Stimulated activated CD4-positive, alpha-beta T cell treated with anti-CD3 and anti-CD28 coated beads, Interleukin-15, amount 100 ng/mL, for 1 hour (primary cell): ENCODE measurements around the gene HES7.
A peak's percentile ranks its signal among the peaks of the same experiment; 100 is the strongest.

Experiments
- DNase-seq, 2 donors: peaks; one replicate each; pipeline ENCODE4 v3.0.0-alpha.2; 2020; ENCODE audit warnings: low read depth in 1 of 2, low spot score in 1 of 2

The HES7 gene

DNA sequence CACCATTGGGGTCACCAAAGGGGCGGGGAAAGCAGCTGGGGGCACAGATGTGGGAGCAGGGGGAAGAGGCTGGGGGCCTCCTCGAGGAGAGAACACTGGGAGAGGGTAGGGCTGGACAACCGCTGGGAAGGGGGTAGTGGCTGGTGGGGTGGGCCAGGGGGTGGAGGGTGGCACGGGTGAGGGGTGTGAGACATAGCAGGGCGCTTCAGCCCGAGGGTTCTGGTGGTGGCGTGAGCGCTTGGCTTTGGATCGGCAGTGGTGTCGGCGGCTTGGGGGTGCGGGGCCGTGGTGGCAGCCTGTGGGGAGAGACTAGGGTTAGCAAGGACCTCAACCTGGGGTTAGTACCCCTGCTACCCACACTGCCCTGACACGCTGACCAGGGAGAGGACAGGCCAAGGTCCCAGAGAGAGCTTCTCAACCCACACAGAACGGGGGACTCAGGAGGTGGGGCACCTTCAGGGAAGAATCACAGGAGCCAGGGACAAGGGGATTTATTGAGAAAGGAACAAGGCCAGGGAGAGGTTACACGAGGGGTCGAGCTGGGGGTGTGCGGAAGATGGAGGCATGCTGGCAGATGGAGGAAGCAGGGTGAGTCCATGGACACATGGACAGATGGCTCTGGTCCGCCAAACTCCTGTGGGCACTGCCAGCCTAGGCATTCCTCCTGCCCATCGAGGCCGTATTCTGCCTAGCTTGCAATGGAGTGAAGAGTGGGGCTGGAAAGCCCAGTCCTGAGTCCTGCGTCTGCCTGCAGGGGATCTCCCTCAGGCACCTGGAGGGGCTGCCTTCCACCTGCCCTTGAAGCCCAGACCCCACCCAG lies 19.9 kb upstream of the HES7 start:
- DNase-seq = no peak

- DNase-seq = no peak
Measured at GRCh38 chr17:8142887-8143580, 19.1 kb upstream of the HES7 start.

DNA sequence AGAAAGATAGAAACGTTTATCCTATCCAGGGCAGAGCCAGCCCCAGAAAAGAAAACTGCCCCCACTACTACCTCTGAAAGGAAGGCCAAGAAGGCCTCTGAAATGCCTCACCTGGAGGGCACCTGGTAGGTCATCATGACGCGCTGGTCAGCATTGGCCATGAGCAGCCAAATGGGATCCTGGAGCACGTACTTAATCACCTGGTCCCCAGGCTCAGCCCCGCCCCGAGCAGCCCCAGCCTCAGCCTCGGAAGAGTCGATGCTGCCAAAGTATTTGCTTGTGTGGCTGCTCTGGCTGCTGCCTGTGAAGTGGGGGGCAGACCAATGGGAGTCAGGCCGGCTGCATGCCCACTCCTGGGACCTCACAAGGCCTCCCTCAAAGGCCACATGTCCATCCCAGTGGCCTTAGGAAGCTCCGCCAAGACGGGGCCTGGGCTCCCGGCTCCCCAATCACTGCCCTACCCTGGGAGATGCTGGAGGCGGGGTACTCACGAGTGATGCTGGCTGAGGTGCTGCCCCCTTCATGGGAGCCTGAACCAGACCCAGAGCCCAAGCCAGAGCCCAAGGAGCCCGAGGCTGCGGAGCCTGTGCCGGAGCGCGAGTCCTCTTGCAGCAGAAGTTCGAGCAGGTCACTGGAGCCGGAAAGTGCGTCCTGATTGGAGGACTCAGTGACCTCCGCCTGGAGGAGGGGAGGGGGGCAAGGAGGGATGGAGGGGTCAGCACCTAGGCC lies 18.4 kb upstream of the HES7 start:
- DNase-seq = no peak

GRCh38 chr17:8141741-8142140 lies 17.8 kb upstream of the HES7 start:
- no peak for DNase-seq

DNA sequence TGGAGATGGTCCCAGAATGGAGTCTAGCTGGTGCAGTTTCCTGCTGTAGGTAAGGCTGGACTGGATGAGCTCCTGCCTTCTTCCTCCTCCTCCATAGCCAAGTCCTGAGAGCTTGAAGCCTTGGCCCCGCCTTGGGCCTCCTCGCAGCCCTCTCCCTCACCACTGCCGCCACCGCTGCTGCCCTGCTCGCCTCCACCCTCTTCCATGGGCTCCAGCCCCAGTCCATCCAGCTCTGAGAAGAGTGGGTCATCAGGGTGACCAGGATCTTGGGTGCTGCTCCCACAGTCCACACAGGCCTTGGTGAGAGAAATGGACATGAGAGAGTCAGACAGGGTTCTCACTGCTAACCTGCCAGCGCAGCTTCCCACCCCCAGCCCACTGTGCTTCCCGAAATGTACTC lies 17.1 kb upstream of the HES7 start:
- no peak for DNase-seq

DNA sequence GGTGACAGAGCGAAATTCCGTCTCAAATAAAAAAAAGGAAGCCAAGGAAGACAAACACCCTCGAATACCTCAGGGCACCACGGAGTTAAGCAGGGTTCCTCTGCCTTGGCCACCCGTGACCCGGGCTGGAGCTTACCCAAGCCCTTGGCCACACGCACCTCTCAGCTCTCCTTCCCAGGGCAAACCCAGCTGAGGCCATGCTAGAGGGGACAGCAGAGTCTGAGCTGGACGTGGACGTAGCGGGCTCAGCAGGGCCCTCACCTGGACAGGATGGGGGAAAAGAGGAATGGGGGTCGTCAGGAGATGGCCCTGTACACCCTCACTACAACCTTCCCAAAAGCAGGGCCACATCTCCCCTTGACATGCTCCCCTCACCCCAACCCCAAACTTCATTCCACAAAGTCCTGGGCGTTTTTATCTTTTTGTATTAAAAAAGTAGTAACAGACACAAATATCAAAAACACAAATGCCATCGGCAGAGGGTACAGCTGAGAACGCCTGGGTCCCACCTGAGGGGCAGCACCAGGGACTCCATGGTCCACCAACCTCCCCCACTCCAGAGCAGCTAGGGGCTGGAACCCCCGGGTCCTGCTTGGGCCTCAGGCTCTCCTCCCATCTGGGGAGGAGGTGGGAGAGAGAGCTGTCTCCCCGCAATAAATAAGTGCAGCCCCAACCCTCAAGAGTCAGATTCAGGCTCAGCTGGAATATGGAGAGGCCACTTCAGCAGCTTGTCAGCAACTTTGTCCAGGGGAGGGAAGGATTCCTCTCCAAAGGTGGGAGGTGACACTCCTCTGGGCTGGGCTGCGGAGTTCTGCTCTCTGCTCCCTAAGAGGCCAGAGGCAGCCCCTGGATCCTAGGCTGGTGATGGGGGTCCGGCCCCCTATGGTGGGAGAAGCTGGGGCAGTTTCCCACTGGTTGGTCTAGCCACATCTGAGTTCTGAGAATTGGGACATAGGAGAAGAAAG lies 16.4 kb upstream of the HES7 start:
- DNase-seq = no peak

DNA sequence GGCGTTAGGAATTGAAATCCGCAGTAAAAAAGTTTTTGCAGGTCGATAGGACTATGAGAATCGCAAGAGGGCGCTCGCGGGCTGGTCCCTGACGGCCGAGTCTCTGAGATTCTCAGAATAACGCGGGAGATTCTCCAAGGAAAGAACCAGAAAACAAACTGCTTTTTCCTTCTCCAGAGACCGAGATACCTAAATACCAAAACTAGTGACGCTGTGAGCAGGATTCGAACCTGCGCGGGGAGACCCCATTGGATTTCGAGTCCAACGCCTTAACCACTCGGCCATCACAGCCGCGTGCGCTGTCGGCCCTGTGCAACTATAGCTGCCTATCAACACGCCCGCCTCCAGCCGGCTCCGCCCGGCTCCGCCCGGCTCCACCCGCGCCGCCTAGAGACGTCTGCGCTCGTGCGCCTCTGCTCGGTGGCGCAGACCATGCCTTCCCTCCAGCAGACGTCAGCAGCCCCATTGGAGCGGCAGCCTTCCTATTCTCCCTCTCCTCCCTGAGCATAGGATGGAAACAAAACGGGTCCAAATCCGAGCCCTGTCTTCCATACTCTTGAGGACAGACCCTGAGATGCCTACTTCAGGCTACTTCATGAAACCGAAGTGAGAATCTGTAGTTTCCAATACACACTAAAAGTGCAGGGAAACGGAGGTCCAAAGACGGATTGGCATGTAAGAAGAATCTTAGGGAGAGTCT lies 14.9 kb upstream of the HES7 start:
- peak; percentile 95 to 98 for DNase-seq

DNA sequence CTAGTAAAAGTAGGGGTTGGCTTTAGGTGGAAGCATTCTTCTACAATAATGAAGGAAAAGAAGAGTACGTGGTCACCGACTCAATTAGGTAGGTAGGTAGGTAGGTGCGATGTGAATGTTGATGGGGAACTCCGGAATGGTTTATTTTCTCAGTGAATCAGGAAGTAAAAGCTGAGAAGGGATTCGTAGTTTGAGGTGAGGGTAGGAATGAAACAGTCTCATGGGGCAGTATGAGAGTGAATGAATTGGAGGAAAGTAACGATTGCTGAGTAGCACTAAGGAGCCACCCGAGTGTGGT lies 14.4 kb upstream of the HES7 start:
- DNase-seq = no peak

DNA sequence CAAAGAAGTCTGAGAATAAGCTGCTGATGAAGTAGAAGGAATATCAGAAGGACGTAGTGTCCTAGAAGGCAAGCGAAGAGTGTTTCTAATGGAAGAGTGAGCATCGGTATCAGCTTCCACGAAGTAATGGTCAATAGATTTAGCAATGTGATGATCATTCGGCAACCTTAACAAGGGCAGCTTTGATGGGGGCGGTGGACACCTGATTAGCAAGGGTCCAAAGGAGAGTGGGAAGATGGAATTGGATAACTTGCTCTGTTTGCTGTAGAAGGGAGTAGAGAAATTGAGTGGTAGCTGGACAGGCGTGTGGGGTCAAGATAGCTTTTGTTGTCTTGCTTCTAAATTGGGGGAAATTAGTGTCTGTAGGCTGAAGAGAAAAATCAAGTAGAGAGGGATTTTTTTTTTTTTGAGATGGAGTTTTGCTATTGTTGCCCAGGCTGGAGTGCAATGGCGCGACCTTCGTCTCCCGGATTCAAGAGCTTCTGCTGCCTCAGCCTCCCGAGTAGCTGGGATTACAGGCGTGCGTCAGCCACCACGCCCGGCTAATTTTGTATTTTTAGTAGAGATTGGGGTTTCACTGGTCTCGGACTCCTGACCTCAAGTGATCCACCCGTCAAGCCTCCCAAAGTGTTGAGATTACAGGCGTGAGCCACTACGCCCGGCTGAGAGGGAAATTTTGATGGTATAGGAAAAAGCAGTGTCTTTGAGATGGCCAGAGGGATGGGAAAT lies 13.9 kb upstream of the HES7 start:
- DNase-seq = no peak

- DNase-seq = no peak
Measured at GRCh38 chr17:8133941-8134340, 10.0 kb upstream of the HES7 start.

GRCh38 chr17:8133399-8133798 lies 9.5 kb upstream of the HES7 start:
- DNase-seq = no peak

DNA sequence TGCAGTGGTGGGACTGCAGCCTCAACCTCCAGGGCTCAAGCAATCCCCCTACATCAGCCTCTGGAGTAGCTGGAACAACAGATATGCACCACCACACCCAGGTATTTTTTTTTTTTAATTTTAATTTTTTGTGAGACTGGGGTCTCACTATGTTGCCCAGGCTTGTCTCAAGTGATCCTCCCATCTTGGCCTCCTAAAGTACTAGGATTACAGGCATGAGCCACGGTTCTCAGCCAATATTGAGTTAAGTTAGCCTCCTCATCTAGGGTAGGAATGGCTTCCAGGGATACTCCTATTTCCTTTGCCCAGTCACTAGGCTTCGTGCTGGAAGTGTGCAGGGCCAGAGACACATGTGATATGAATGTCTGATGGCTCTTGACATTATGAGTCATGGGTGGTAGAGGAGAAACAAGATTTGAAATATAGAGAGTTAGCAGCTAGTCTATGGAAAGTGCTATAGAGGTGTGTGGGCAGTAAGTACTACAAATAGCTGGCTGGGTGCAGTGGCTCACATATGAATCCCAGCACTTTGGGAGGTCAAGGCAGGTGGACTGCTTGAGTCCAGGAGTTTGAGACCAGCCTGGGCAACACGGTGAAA lies 8.0 kb upstream of the HES7 start:
- DNase-seq = no peak

GRCh38 chr17:8128125-8128784 lies 4.3 kb upstream of the HES7 start:
- DNase-seq = no peak

GRCh38 chr17:8126491-8127066 lies 2.7 kb upstream of the HES7 start:
- DNase-seq = no peak

GRCh38 chr17:8125947-8126490 lies 2.1 kb upstream of the HES7 start:
- DNase-seq = no peak

GRCh38 chr17:8125154-8125946 lies 1.4 kb upstream of the HES7 start:
- DNase-seq = peak; percentile 78 to 84

DNA sequence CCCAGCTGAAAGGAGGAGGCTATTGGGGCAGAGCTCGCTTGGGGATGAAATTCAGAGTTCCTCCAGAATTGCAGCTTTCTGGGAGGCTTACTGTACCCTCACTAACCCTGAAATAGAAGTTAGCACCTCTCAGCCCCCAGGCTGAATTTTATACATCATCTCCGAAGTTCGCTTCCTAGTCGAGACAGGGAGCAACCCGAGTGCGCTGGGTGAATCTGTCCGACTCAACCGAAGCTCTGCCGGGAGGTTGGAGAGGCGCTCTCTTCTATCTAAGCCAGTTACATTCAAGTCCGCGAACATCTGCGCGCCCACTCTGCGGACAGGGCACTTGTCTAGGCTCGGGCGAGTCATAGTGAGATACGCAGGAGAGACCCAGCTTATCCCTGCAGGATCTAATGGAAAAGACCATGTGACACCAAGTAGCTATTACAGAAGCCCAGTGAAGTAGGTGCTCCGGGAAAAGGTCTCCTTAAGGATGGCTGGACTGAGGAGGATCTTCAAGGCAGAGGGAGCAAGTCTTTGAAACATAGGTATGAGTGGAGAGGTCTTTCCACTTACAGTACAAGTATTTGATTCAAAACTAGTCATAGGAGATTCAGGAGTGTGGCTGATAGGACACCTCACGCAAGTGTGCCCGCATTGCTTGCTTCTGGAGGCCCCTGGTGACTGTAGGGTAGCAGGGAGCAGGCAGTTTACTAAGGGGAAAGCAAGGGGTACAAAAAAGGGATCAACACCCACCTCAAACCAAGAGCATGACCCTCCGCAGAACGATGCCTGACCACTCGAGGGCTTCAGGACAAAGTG lies 646 bp upstream of the HES7 start:
- DNase-seq = no peak
